PC-9 (cell line): ENCODE measurements around the gene PHLDA1. TPM values are rescaled to one million over a fixed set of nuclear protein-coding genes. Genes with fewer than 3 reads are reported as not detected.

Source experiments
- BruUV-seq: library from RNA; stranded (reverse); fragments of 400-500 nt; replicated peaks from 2 replicates; lab custom pipeline; 2021; lab: Mats Ljungman, UMichigan
- CTCF ChIA-PET: fragments of 300-600 bp; sonication (Branson Sonifier 250); formaldehyde crosslinking; loops from one replicate; lab custom pipeline; 2022; ENCODE audit warnings: antibody characterized with exemption; lab: Charles Lee
- POLR2A ChIA-PET: fragments of 300-600 bp; sonication (Branson Sonifier 250); formaldehyde crosslinking; loops from one replicate; lab custom pipeline; 2022; ENCODE audit warnings: antibody characterized with exemption; ENCODE audit not compliant: unreplicated experiment; lab: Charles Lee
- DNase-seq, 2 experiments: peaks; one replicate each; pipeline versions ENCODE4 v3.0.0 to v3.0.0-alpha.2; 2015 to 2022; ENCODE audit warnings: mixed read lengths in 1 of 2
- H2AFZ ChIP-seq: fragments of 200-600 bp; sonication (generic); 2 replicates; pipeline ENCODE4 v1.8.1; 2017; ENCODE audit warnings: antibody characterized with exemption
- H3F3A ChIP-seq: fragments of 200-600 bp; sonication (generic); 2 replicates; pipeline ENCODE4 v1.8.1; 2017; ENCODE audit warnings: antibody characterized with exemption, mild to moderate bottlenecking, low read depth; ENCODE audit not compliant: insufficient read depth
- H3K27ac ChIP-seq: fragments of 200-600 bp; sonication (generic); 2 replicates; pipeline ENCODE4 v1.6.1; 2016; ENCODE audit warnings: mixed run types
- H3K27me3 ChIP-seq: fragments of 200-600 bp; sonication (generic); 2 replicates; pipeline ENCODE4 v1.6.1; 2016; ENCODE audit warnings: low read depth, mixed run types; ENCODE audit not compliant: insufficient read depth
- H3K36me3 ChIP-seq: fragments of 200-600 bp; sonication (generic); 2 replicates; pipeline ENCODE4 v1.6.1; 2016; ENCODE audit warnings: low read depth, mixed run types
- H3K4me1 ChIP-seq: fragments of 200-600 bp; sonication (generic); replicated peaks from 2 replicates; pipeline ENCODE4 v1.6.1; 2016; ENCODE audit warnings: mixed run types; ENCODE audit not compliant: insufficient read depth
- H3K4me2 ChIP-seq: fragments of 200-600 bp; sonication (generic); 2 replicates; pipeline ENCODE4 v1.6.1; 2017; ENCODE audit warnings: mixed run types
- H3K4me3 ChIP-seq: fragments of 200-600 bp; sonication (generic); 2 replicates; pipeline ENCODE4 v1.6.1; 2016; ENCODE audit warnings: mixed run types
- H3K79me2 ChIP-seq: fragments of 200-600 bp; sonication (generic); 2 replicates; pipeline ENCODE4 v1.6.1; 2017; ENCODE audit warnings: low read depth, mixed run types
- H3K9me2 ChIP-seq: fragments of 200-600 bp; sonication (generic); 2 replicates; pipeline ENCODE4 v1.8.1; 2017; ENCODE audit warnings: mild to moderate bottlenecking; ENCODE audit not compliant: insufficient read depth
- H3K9me3 ChIP-seq: fragments of 200-600 bp; sonication (generic); 2 replicates; pipeline ENCODE4 v1.8.1; 2016; ENCODE audit warnings: low read depth; ENCODE audit not compliant: insufficient read depth
- H4K20me1 ChIP-seq: fragments of 200-600 bp; sonication (generic); 2 replicates; pipeline ENCODE4 v1.8.1; 2017; ENCODE audit not compliant: insufficient read depth
- CTCF ChIP-seq: fragments of 200-600 bp; sonication (generic); conservative IDR thresholded peaks from 2 replicates; pipeline ENCODE4 v1.6.1; 2017; ENCODE audit warnings: mixed run types, antibody characterized with exemption, mild to moderate bottlenecking, moderate library complexity
- EZH2 ChIP-seq: fragments of 200-600 bp; sonication (generic); IDR thresholded peaks from 2 replicates; pipeline ENCODE4 v1.8.0; 2017; ENCODE audit warnings: antibody characterized with exemption, low read depth
- intact Hi-C: fragments of 100-400 bp; cut with micrococcal nuclease; formaldehyde crosslinking; loops from one replicate; pipeline ENCODE4 v1.10.0; 2022; ENCODE audit not compliant: unreplicated experiment
- total RNA-seq: library from RNA; stranded (reverse); gene quantifications from 2 replicates; pipeline ENCODE4 v1.2.3, GENCODE V29; 2021

Gene PHLDA1
- total RNA-seq, 1 experiment from 2014 or later: 38.3 TPM

GRCh38 chr12:76040461-76040860 is 8.9 kb upstream of the PHLDA1 start:
- H3K9me3 ChIP-seq: no peaks in the 10 kb centered on the region
- peaks cover 11% of the 10 kb centered on the region; the same call in 1 of the 2 replicates for H3K4me1 ChIP-seq
- H2AFZ ChIP-seq: no peak overlapping the region
- no peaks in the 10 kb centered on the region for H4K20me1 ChIP-seq
- H3K36me3 ChIP-seq: no peaks in the 10 kb centered on the region; the same call in 1 of the 2 replicates
- POLR2A ChIA-PET: interaction anchor here (0.7 kb wide), 1 partner anchor 649 kb away, joined by 4 read pairs; no protein-coding TSS in a partner anchor
- DNase-seq: no peak
- H3K27me3 ChIP-seq: no peaks in the 10 kb centered on the region
- peaks cover 60% of the 10 kb centered on the region; the same call in 1 of the 2 replicates for H3F3A ChIP-seq
- H3K4me2 ChIP-seq: no peak overlapping the region
- no peak for TF ChIP-seq CTCF
- TF ChIP-seq EZH2: no peak
- no peaks in the 10 kb centered on the region for H3K9me2 ChIP-seq
- intact Hi-C loops: no loop called here
- CTCF ChIA-PET: interaction anchor here (0.7 kb wide), 1 partner anchor 72 kb away, joined by 3 read pairs; no protein-coding TSS in a partner anchor
- H3K27ac ChIP-seq: no peak overlapping the region
- H3K4me3 ChIP-seq: no peak overlapping the region
- peaks cover 5% of the 10 kb centered on the region; the same call in 1 of the 2 replicates for H3K79me2 ChIP-seq
- BruUV-seq: no TSS peak

- Histone ChIP-seq H4K20me1 (no peaks in the 10 kb centered on the region), H3K9me3 (no peaks in the 10 kb centered on the region), H3K4me3 (no peak overlapping the region), H3K27me3 (no peaks in the 10 kb centered on the region), H3K4me2 (no peak overlapping the region), H3F3A (peaks cover 43% of the 10 kb centered on the region; the same call in 1 of the 2 replicates), H3K79me2 (peaks cover 25% of the 10 kb centered on the region), H3K9me2 (no peaks in the 10 kb centered on the region), H3K27ac (no peak overlapping the region), H3K4me1 (peaks cover 31% of the 10 kb centered on the region), H3K36me3 (no peaks in the 10 kb centered on the region), H2AFZ (no peak overlapping the region)
- peak in 1 of 2 experiments; percentile 39 for DNase-seq
- POLR2A ChIA-PET: no interaction called here
- no TSS peak for BruUV-seq
- TF ChIP-seq CTCF (no peak), EZH2 (no peak)
- intact Hi-C loops: loop anchor here (10.0 kb wide), 5 partner anchors 173 to 703 kb away; partner anchors contain the start of genes BBS10, CAPS2 and GLIPR1L1
- CTCF ChIA-PET: interaction anchor here (1.5 kb wide), 1 partner anchor 553 kb away, joined by 3 read pairs; no protein-coding TSS in a partner anchor
Measured at GRCh38 chr12:76038176-76038575, 6.6 kb upstream of the PHLDA1 start.

- peaks cover 35% of the 10 kb centered on the region; the same call in 1 of the 2 replicates for H3F3A ChIP-seq
- BruUV-seq: no TSS peak
- intact Hi-C loops: loop anchor here (10.0 kb wide), 5 partner anchors 173 to 703 kb away; partner anchors contain the start of genes BBS10, CAPS2 and GLIPR1L1
- peaks cover 32% of the 10 kb centered on the region for H3K79me2 ChIP-seq
- H3K27ac ChIP-seq: no peak overlapping the region
- H2AFZ ChIP-seq: no peak overlapping the region
- no peaks in the 10 kb centered on the region for H3K9me2 ChIP-seq
- POLR2A ChIA-PET: interaction anchor here (0.6 kb wide), 1 partner anchor 19 kb away, joined by 11 read pairs; no protein-coding TSS in a partner anchor
- no peaks in the 10 kb centered on the region for H4K20me1 ChIP-seq
- CTCF ChIA-PET: interaction anchor here (0.5 to 1.5 kb wide), 2 partner anchors 20 to 552 kb away, joined by 3 read pairs; no protein-coding TSS in a partner anchor
- H3K9me3 ChIP-seq: no peaks in the 10 kb centered on the region
- H3K36me3 ChIP-seq: no peaks in the 10 kb centered on the region
- no peak overlapping the region for H3K4me3 ChIP-seq
- H3K4me2 ChIP-seq: no peak overlapping the region
- TF ChIP-seq EZH2: no peak
- TF ChIP-seq CTCF: peak; percentile 81
- peak in 1 of 2 experiments; percentile 20 for DNase-seq
- peaks cover 32% of the 10 kb centered on the region for H3K4me1 ChIP-seq
- no peaks in the 10 kb centered on the region for H3K27me3 ChIP-seq
Measured at GRCh38 chr12:76037130-76038103, 5.8 kb upstream of the PHLDA1 start.
